ENCODE data around the gene TMEM163. TPM values are rescaled to one million over a fixed set of nuclear protein-coding genes. Genes with fewer than 3 reads are reported as not detected.

The TMEM163 gene
- total RNA-seq, result not detected in 2 replicates

DNA sequence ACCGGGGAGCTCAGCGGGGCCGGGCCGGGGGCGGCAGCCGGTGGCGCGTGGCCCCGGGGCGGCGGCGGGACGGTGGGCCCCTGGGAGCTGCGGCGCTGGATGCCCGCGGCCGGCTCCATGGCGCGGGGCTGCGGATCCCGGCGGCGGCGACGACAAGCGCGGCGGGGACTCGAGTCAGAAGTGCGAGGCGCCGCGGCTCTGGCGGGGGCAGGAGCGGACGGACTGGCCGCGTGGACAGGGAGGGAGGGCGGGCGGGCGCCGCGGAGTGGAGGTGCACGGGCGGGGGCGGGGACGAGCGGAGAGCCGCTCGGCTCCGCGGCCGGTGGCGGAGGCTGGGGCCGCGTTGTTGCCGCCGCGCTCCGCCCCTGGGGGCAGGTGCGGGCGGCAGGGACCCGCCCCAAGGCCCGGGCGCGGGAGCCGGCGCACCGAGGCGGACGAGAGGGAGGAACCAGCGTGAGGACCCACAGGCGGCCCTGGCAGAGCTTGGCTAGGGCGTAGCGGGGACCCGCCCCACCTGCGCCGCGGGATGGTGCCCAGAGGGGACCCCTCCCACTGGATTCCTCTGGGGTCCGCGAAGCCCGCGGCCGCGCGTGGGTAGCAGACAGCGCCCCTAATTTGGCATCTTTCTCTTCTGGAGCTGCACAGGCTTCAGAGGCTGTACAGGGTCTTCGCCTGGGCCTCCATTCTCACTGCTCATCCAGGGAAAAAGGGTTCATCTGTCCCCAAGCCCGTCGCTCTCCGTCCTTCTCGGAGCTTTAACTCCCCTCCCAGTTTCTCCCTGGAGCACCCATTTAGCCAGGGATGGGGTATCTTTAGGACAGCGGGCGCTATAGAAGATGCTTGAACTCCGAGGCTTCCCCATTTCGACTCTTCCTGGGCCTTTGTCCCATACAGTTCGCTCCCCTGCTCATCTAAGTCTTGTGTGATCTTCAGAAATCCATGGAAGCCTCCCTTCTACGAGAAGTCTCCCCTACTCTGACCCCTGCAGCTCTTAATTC lies at the start of gene TMEM163:
Gene TMEM163, minus strand, starts transcription at position 184 of the 998 bp plus-strand sequence.

Other genes with a start within 250 kb of the TMEM163 start
- not detected in 2 replicates for gene ACMSD, start 119.6 kb upstream of the TMEM163 start, total RNA-seq
- gene CCNT2, start 199.8 kb upstream of the TMEM163 start, total RNA-seq, result 29.9 and 34.9 TPM in 2 replicates